HK-2 (cell line): ENCODE results near the gene CYB5A.

Source experiments
- DNase-seq: peaks from one replicate; pipeline ENCODE4 v3.0.0-alpha.2; 2018; ENCODE audit not compliant: unreplicated experiment

Gene CYB5A

GRCh38 chr18:74276609-74277008 is 15.2 kb downstream of the CYB5A start:
- no peak for DNase-seq

DNA sequence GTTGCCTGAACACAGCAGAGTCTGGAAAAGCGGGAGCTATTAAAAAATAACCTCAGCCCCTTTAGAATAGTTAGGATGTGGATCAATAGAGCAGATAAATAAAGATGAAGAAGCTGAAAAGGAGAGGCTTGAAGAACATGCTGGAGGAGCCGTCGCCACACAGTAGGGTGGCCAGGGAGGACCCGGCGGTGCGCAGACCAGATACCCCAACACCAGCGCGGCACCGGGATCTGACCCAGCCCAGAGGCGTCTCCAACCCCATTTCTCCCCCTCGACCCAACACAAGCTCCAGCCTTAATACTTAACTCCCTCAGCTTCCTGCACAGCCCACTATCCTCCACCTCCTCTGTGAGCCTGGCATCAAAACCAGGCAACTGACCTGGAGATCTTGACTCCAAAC is 16.0 kb downstream of the CYB5A start:
- no peak for DNase-seq

- DNase-seq, result no peak
These were observed 17.1 kb downstream of the CYB5A start for GRCh38 chr18:74274700-74275099.

DNA sequence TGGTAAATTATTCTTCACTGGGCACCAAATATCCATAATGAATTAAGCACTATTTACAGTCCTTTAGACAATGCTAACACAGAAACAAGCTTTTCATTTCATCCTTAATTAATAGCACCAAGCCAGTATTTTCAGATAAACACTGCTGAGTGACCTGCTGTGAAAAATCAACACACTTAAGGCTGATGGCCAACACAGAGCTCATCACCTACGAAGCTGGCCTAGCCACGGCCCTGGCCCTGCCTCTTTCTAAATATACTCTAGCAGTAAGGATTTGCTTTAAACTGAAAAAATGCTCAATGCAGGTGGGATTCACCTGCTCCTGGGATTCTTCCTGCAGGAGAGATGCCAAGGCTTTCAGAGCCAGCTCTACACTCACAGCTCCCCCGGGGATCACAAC is 18.4 kb downstream of the CYB5A start:
- no peak for DNase-seq

GRCh38 chr18:74271635-74272034 is 20.1 kb downstream of the CYB5A start:
- no peak for DNase-seq

DNA sequence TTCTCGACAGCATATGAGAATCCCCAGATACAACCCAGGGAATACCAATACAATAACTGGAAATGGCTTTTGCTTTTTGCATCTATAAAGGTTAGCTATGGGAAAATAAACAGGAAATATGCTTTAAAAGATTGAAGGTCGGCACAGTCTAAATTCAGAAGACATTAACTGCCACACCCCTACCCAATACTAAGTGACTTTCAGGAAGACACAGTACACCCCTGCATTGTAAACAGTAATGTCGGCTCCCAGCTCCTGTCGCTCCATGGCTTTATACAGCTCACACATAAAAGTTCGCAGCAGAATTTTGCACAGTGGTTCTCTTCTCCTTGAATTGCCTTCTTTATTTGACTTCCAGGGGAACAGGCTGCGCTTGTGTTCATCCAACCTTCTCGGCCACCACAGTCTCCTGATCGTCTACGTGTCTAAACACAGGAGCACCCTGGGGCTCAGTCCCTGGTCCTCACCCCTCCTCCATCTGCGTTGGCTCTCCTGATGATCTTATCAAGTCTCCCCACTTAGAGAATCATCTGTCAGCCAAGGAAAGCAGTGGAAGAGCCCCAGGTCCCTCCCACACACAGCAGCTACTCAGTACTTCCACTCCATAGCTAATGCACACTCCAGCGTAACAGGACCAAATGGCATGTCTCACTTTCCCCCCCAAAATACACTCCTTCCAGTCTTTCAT is 22.7 kb downstream of the CYB5A start:
- DNase-seq, result no peak

DNA sequence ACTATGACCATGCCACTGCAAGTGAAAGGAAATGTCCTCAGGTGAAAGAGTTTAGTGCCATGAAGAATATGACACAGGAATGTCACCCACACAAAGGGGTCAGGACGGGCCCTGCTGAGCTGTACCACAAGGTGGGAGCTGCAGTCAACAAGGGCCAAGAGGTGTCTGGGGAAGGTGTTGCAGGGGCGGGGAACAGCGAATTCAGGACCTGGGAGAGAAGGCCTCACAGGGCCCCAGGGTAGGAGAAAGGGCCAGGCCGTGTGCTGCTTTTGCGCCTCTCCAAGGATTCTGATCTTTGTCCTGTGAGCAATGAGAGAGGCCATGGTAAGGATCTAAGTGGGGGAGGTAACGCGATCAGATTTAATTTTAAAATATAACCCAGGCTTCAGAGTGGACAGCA is 23.6 kb downstream of the CYB5A start:
- DNase-seq, result no peak

GRCh38 chr18:74266161-74266560 is 25.6 kb downstream of the CYB5A start:
- DNase-seq, result peak; percentile 29

DNA sequence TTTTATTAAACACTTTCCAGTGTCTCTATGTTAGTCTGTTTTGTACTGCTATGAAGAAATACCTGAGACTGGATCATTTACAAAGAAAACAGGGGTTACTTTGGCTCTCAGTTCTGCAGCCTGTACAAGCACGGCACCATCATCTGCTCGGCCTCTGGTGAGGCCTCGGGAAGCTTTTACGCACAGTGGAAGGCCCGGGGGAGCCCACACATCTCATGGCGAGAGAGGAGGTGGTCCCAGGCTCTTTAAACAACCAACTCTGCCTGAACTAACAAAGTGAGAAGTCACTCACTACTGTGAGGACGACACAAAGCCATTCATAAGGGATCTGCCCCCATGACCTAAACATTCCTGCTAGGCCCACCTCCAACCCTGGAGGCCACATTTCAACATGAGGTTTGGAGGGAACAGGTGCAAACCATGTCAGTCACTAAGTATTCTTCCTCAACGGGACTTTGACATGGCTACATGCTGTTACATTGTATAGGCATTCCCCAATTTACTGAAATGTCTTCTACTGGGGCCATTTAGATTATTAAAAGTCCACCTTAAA is 26.1 kb downstream of the CYB5A start:
- no peak for DNase-seq

GRCh38 chr18:74264303-74265020 is 27.3 kb downstream of the CYB5A start:
- DNase-seq, result no peak

DNA sequence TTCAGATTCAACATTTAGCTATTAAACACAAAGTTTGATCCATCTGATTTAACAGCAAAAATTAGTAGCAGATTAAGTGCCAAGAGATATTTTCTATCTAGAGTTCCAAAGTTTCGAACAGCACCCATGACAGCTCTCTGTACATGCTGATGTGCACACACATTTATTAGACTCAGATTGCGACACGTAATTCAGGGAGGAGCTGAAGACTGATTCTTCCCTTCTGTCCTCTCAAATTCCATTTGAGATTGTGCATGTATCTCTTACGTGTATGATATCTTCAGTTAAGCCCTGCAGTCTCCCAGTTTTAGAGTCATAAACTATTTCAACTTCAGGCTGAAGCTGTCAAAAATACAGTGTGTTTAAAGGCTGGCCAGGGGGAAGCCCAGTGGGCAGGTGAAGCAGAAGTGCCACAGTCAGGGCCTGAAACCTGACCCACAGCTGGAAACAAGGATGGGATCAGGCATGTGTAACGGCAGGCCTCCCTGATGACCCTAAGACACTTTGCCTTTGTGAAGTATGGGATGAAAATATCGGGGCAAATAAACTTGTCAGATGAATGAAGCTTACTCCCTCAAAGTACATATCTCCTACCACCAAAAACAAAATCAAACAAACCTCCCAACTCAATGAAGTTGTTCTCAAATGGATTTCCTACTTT is 30.6 kb downstream of the CYB5A start:
- DNase-seq, result no peak

DNA sequence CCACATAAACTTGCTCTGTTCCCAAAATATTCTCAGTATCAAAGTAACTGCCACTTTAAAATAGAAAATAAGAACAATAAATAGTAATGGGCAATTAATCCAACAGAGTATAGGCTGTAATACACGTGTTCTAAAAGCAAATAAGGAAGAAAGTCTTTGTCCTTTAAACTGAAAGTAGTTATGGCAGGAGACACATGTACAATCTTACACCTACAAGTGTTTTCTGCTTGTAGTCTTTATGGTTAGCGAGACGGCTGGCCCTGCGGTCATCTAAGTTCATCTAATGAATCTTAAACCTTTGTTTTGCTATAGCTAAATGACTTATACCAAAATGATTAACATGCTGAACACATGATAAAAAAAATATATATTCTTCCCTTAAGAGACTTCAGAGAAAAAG is 32.4 kb downstream of the CYB5A start:
- no peak for DNase-seq

GRCh38 chr18:74257083-74257482 is 34.7 kb downstream of the CYB5A start:
- no peak for DNase-seq

DNA sequence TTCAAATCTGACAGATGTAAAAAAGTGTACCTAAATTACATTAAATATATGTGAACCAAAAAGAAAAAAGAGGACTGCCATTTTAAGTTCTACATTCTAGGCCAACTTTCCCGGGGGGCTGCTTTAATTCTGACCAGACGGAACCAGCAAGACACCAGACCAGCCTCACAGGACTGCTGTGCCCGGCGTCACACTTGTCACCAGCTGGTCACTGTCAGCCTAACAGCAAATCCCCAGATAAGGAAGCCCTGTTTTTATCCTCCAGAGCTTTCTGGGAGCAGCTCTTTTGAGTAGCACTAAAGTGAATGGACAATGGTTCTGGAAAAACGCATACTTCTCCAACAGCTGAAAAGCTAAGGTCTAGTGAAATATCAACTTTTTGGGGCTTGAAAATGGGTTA is 35.6 kb downstream of the CYB5A start:
- DNase-seq, result no peak

- DNase-seq, result no peak
These were observed 36.6 kb downstream of the CYB5A start for GRCh38 chr18:74255131-74255616.

DNA sequence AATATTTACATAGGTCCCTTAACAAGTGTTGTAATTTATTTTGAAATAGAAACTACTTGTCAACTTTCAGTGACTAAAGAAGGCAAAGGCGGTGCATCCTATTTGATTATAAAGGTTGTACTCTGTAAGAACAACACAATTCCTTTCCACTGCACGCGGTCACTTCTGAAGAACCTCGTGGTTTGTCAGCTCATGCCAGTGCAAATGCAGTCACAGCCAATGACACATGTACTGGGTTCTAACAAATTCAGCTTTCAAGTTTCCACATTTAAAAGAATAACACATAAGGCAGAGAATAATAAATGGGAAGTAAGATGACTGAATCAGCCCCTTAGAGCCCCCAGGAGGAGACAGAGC is 39.7 kb downstream of the CYB5A start:
- DNase-seq, result no peak

DNA sequence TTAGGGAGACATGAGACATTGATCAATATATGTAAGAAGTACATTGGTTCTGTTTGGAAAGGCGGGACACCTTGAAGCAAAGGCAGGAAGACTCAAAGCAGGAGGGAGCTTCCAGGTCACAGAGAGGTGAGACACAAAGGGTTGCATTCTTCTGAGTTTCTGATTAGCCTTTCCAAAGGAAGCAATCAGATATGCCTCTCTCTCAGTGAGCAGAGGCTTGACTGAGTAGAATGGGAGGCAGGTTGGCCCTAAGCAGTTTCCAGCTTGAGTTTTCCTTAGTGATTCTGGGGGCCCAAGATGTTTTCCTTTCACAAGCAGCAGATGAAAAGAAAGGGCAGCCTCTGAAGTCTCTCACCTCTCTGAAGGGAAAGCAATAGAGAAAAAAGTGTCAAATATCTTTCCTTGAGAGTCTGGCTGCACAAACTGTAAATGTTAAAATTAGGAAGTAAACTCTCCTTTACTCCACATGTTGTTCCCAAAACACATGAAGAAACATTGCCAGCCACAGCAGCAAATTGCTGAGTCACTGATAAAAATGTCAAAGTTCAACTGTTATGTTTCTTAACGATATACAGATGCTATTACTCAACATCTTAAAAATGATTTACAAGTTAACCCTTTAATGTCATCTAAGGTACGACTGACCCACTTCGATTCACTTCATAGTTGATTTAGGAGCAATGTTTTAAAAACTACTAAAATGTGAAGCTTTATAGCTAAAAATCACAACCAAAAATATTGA is 40.3 kb downstream of the CYB5A start:
- no peak for DNase-seq

DNA sequence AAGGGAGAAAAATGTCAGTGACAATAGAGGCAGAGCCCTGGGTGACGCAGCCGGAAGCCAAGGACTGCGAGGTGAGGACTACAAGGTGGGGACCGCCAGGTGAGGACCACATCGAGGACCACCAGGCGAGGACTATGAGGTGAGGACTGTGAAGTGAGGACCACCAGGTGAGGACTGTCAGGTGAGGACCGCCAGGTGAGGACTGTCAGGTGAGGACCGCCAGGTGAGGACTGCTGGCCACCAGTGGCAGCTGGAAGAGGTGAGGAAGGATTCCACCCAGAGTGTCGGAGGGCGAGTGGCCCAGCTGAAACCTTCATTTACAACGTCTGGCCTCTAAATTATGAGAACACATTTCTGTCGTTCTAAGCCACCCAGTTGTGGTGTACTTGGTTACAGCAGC is 41.6 kb downstream of the CYB5A start:
- DNase-seq, result no peak

DNA sequence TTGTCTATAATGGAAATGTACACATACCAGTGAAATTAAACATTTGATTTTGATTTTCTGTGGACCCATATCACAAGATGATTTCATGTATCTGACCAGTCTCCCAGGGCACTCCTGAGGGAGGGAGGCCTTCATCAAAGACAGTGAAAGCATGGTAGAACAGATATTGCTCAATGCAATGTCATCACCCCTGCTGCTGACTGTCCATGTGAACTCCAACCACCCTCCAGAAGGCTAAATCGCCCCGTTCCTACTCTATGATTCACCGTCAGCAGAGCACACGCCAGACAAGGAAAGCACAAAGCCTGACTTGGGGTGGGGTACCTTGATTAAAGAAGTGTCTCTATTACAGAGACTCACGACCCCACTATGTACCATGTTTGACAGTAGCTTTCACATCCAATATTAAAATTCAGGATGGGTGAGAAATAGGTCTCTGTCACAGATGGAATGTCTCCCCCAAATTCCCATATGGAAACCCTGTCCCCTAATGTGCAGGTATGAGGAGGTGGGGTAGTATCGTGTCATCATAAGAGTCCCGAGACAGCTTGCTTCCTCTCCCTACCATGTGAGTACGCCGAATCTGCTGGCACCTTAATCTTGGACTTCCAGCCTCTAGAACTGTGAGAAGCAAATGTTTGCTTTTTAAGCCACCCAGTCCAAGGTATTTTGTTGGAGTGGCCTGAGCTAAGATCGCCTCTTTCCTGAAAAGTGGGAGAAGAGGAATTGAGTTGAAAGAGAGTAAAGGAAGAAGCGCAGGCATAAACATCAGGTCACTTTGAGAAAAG is 42.4 kb downstream of the CYB5A start:
- no peak for DNase-seq

DNA sequence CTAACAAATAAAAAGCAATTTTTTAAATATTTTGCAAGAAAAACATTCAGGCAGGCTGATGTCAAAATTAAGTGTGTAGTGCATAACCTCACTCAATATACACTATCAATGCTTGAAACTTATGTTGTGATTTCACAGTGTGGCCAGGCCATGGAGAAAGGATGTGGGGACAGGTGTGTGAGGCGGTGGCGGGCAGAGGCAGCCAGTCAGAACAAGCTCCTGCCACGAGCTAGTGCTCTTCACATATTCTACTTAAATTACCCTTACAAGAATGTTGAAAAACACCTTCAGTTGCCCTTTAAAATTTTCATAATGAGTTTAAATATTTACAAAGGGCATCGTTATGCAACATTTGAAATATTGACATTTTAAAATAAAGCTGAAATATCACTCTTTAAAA is 43.2 kb downstream of the CYB5A start:
- no peak for DNase-seq

GRCh38 chr18:74248189-74248588 is 43.6 kb downstream of the CYB5A start:
- no peak for DNase-seq
